Measurements from ENCODE around the gene SMIM28.
"Not testable (repeated sequence)": the region's sequence is repeated elsewhere in the genome, so short reads cannot be mapped to it uniquely, and the experiment has no call there.

SMIM28 gene

GRCh38 chr6:138405816-138406413, 28.2 kb downstream of the SMIM28 start:
- DNase-seq (no peak), ATAC-seq (no peak)

DNA sequence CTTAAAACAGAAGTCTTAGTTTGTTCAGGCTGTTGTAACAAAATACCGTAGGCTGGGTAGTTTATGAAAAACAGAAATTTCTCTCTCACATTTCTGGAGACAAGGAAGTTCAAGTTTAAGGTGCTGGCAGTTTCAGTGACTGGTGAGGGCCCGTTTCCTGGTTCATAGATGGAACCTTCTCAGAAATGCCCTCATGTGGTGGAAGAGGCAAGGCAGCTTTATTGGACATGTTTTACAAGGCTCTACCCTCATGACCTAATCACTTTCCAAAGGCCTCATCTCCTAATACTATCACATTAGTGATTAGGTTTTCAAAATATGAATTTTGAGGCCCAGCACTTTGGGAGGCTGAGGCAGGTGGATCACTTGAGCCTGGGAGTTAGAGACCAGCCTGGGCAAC, 28.7 kb downstream of the SMIM28 start:
- no peak for ATAC-seq
- no peak for DNase-seq

DNA sequence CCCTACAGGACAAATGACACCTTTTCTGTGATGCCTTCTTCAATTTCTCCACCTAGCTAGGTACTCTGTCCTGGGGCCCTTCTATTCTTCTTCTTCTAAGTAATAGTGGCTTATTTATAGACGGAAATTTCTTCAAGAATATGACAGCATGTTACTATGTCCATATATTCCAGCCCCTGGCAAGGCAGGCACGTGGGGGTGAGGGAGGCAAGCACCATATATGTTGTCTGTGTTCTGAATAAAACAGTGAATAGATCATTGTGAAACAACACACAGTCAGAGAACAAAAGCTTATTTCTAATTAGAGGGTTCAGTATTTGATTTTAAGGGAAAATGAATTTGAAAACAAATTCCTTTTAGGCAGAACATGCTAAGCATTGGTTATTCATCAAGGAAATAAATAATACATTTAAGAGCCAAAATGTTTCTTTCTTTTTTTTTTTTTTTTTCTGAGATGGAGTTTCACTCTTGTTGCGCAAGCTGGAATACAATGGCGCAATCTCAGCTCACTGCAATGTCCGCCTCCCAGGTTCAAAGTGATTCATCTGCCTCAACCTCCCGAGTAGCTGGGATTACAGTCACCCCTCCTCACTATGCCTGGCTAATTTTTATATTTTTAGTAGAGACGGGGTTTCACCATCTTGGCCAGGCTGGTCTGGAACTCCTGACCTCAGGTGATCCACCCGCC, 32.5 kb downstream of the SMIM28 start:
- DNase-seq = no peak
- no peak for ATAC-seq

DNA sequence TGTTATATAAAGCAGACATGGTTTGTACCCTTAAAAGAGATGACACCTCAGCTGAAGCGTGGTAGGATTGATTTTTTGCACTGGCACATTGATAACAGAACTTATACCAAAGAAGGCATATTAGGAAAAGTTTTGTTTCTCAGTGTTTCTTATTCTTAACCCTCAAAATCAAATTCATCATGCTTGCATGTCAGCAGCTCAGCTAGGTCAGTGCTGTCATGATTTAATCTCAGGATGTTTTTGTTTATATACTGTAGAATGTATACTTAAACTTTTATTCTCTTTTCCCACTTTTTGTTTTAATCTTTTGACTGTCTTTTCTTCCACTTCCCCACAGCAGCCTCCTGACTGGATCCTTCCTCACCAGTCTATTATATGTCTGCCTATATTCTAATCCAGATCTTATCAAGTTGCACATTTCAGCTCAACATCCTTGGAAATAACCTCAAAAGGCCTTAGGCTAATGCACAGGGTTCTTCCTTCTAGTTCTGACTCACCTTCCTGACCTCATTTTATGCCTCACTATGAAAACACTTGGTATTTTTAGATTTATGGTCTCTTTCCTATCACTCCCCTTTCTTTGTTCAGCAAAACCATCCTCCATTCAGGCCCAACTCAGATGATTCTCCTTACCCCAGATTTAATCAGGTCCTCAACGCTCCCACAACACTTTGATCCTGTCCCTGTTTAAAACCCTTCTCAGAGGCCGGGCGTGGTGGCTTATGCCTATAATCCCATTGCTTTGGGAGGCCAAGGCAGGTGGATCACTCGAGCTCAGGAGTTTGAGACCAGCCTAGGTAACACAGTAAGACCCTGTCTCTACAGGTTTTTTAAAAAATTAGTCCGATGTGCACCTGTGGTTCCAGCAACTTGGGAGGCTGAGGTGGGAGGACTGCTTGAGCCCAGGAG, 33.5 kb downstream of the SMIM28 start:
- DNase-seq = no peak
- peak; percentile 77 for ATAC-seq

DNA sequence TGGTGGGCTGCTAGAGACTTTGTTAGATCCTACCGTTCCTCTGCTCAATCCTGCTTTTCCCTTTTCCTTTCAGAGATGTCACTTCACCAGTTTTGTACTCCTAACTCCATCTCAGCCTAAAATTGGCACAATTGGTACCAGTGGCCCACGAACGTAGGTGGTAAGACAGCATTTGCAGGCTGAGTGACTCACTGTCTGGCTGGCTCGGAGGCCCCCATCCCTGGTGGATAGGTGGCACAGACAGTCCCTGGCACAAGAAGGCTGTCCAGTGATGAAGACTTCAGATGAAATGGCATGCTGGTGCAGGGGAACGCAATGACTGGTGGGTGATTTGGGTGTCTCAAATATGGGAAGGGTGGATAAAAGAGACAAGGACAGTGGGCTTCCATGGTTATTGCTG, 37.4 kb downstream of the SMIM28 start:
- ATAC-seq = no peak

GRCh38 chr6:138416206-138416605, 38.5 kb downstream of the SMIM28 start:
- DNase-seq = no peak
- ATAC-seq = no peak

More for the DNA sequence above, 37.4 kb downstream of the SMIM28 start:
- no peak for DNase-seq

GRCh38 chr6:138417493-138418117, 39.9 kb downstream of the SMIM28 start:
- DNase-seq = no peak
- ATAC-seq = peak; percentile 45

GRCh38 chr6:138418118-138418742, 40.5 kb downstream of the SMIM28 start:
- DNase-seq = no peak
- no peak for ATAC-seq

GRCh38 chr6:138419766-138420165, 42.1 kb downstream of the SMIM28 start:
- DNase-seq (no peak), ATAC-seq (no peak)

GRCh38 chr6:138420356-138420755, 42.7 kb downstream of the SMIM28 start:
- ATAC-seq (no peak), DNase-seq (no peak)

- ATAC-seq (no peak), DNase-seq (no peak)
These were observed 43.4 kb downstream of the SMIM28 start for GRCh38 chr6:138421089-138421488.

GRCh38 chr6:138421608-138422007, 43.9 kb downstream of the SMIM28 start:
- no peak for ATAC-seq
- DNase-seq = no peak

DNA sequence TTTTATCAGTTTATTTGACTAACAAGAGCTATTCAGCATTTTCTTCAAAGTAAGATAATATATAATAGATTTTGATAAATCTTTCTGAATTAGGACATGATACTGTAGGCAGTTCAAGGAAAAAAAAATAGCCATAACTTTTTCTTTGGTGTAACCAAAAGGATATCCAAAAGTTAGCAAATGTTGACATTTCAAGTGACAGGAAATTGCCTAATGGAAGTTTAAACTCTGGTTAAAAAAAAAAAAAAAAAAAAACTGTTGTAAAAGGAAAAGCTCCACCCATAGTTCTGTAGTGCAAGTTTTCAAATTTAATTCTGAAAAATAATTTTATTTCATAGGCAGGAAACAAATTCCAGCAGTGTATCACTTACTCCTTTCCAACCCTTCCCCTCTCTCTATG, 45.2 kb downstream of the SMIM28 start:
- no peak for DNase-seq

DNA sequence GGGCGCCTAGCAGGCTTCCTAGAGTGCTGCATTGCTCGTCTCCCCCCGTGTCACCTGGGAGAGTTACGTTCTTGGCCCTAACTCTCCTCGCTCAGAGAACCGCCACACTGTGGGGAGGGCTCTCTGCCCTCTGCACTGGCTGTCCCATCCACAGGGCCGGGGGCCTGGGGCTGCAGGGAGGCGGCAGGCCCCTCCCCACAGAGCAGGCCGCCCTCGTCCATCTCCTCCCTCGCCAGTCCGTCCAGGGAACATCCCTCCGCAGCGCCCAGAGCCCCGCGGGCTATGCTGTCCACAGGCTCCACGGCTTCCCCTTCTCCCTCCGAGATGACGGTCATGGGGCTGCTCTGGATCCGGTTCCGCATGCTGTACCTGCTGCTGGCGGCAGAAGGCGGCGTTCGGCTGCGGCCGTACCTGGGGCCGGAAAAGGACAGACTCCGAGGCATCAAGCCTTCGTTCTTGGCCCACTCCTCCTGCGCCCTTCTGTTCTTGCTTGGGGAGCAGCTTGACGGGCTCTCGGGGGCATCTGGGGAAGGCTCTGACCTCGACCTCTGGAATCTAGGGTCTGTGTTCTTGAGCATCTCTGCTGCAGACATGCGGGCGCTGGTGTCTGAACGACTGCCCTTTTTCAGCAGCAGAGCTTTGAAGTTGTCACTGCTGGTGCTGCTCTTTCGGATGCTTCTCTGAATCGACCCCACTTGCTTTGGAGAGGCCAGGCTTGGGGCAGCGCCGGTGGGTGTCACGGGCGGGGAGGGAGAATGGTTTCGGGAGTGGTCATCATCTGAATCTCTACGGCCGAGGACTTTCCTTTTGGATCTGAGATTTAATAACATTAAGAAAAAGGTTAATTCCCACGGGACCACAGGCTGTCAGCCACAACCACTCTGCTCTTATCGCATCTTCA, 46.5 kb downstream of the SMIM28 start:
- ATAC-seq (no peak), DNase-seq (no peak)

More for the DNA sequence above, 45.2 kb downstream of the SMIM28 start:
- no peak for ATAC-seq

- not testable (repeated sequence) for ATAC-seq, DNase-seq
These were observed 47.6 kb downstream of the SMIM28 start for GRCh38 chr6:138425256-138425655.

DNA sequence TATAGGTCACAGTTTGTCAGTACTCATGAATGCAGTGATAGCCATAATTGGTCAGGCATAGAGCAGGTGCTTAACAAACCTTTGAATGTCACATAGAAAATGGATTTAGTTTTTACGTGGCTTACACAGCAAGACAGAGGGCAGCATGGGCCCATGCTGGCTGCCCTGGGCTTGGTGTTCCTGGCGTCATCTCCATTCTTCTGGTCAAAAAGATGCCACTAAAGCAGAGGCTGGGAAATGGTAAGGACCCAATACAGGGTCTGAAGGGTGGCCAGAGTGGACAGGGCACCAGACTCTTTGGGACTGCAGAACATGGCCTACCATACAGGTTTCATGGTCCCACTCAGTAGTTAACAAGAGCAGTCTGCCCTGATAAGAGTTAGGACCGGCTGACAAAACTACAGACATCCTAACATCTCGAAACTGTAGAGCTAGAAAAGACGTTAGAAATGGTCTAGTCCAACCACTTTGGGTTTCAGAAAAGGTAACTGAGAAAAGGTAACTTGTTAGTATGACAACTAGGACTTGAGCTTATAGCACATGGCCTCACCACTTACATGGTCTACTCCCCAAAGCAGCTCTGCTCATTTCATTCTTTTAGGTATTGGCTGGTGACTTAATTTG, 48.9 kb downstream of the SMIM28 start:
- DNase-seq (no peak), ATAC-seq (no peak)

- no peak for ATAC-seq
- no peak for DNase-seq
These were observed 50.0 kb downstream of the SMIM28 start for GRCh38 chr6:138427701-138428100.

GRCh38 chr6:138428944-138429598, 51.4 kb downstream of the SMIM28 start:
- DNase-seq = no peak
- no peak for ATAC-seq

GRCh38 chr6:138429761-138430160, 52.1 kb downstream of the SMIM28 start:
- DNase-seq (no peak), ATAC-seq (no peak)

All from stimulated activated naive CD8-positive, alpha-beta T cell treated with anti-CD3 and anti-CD28 coated beads, Interleukin-15, Interleukin-2, amounts not matched to agents 100 U/mL and 50 U/mL, for 24 hours (primary cell).